H1 (cell line): ENCODE results near the gene HDAC9. TPM values are rescaled to one million over a fixed set of nuclear protein-coding genes. Genes with fewer than 3 reads are reported as not detected.

Experiments used
- CTCF ChIA-PET: fragments of 300-600 bp; sonication (Branson Sonifier 250); formaldehyde crosslinking; loops from one replicate; lab custom pipeline; 2021; ENCODE audit not compliant: partially characterized antibody; lab: Charles Lee
- POLR2A ChIA-PET: fragments of 300-600 bp; sonication (Branson Sonifier 250); formaldehyde crosslinking; loops from one replicate; lab custom pipeline; 2021; ENCODE audit warnings: inconsistent platforms; ENCODE audit not compliant: partially characterized antibody; lab: Charles Lee
- DNase-seq, 2 experiments: peaks; one replicate each; pipeline versions ENCODE4 v3.0.0 to v3.0.0-alpha.2; 2010 to 2022; ENCODE audit warnings: low spot score in 2 of 2, low read depth in 1 of 2, mixed read lengths in 1 of 2
- FAIRE-seq: peaks from 2 replicates; lab custom pipeline; 2011; peaks lifted over from hg19 to GRCh38; lab: Jason Lieb, UNC
- H2AFZ ChIP-seq: 2 replicates; pipeline ENCODE4 v1.8.1; 2012; ENCODE audit warnings: low read length, inconsistent platforms
- H2AK5ac ChIP-seq: 2 replicates; pipeline ENCODE4 v1.6.1; 2013; ENCODE audit warnings: low read depth, low read length
- H2BK120ac ChIP-seq: replicated peaks from 2 replicates; pipeline ENCODE3; 2013; ENCODE audit warnings: low read depth, low read length, inconsistent platforms
- H2BK12ac ChIP-seq: 2 replicates; pipeline ENCODE4 v1.6.1; 2013; ENCODE audit warnings: low read depth, low read length
- H2BK15ac ChIP-seq: 2 replicates; pipeline ENCODE4 v1.6.1; 2013; ENCODE audit warnings: low read length
- H2BK20ac ChIP-seq: 2 replicates; pipeline ENCODE4 v1.6.1; 2013; ENCODE audit warnings: low read length
- H2BK5ac ChIP-seq: 2 replicates; pipeline ENCODE4 v1.6.1; 2013; ENCODE audit warnings: low read depth, low read length
- H3K14ac ChIP-seq: 2 replicates; pipeline ENCODE4 v1.6.1; 2013; ENCODE audit warnings: inconsistent platforms; ENCODE audit not compliant: insufficient read length
- H3K18ac ChIP-seq: 2 replicates; pipeline ENCODE4 v1.6.1; 2013; ENCODE audit warnings: low read length; ENCODE audit errors: extremely low read depth
- H3K23ac ChIP-seq: 2 replicates; pipeline ENCODE4 v1.6.1; 2013; ENCODE audit warnings: inconsistent platforms; ENCODE audit not compliant: insufficient read length
- H3K23me2 ChIP-seq: 2 replicates; pipeline ENCODE4 v1.6.1; 2013; ENCODE audit warnings: low read depth, low read length
- H3K27ac ChIP-seq: 2 replicates; pipeline ENCODE4 v1.6.1; 2011; ENCODE audit warnings: low read depth, low read length, inconsistent platforms
- H3K27me3 ChIP-seq, 4 experiments: replicated peaks in 1 of 4; 1 replicate in 1 of 4; 2 replicates in 3 of 4; pipeline versions ENCODE4 v1.6.1 to v1.8.1; 2011 to 2013; ENCODE audit warnings: low read length in 3 of 4, mild to moderate bottlenecking in 3 of 4, inconsistent platforms in 2 of 4, mixed read lengths in 2 of 4, moderate library complexity in 1 of 4; ENCODE audit not compliant: control insufficient read depth in 3 of 4, insufficient read depth in 3 of 4; ENCODE audit errors: extremely low read depth in 1 of 4
- H3K36me3 ChIP-seq, 4 experiments: 2 replicates each; pipeline versions ENCODE4 v1.6.1 to v1.8.1; 2011 to 2013; ENCODE audit warnings: mild to moderate bottlenecking in 4 of 4, low read length in 3 of 4, moderate library complexity in 2 of 4, control low read depth in 1 of 4, inconsistent platforms in 1 of 4; ENCODE audit not compliant: insufficient read depth in 4 of 4, control insufficient read depth in 2 of 4
- H3K4ac ChIP-seq: replicated peaks from 2 replicates; pipeline ENCODE3; 2013; ENCODE audit warnings: low read length, low read depth, mixed read lengths, inconsistent platforms; ENCODE audit not compliant: insufficient read length
- H3K4me1 ChIP-seq, 4 experiments: replicated peaks in 1 of 4; 1 replicate in 1 of 4; 2 replicates in 3 of 4; pipeline versions ENCODE4 v1.6.1 to v1.8.1; 2011 to 2013; ENCODE audit warnings: low read length in 3 of 4, inconsistent platforms in 2 of 4, mixed read lengths in 1 of 4; ENCODE audit not compliant: insufficient read depth in 4 of 4, control insufficient read depth in 3 of 4
- H3K4me2 ChIP-seq, 2 experiments: 2 replicates each; pipeline versions ENCODE4 v1.6.1 to v1.8.1; 2011 to 2013; ENCODE audit warnings: low read depth in 2 of 2, low read length in 2 of 2, control low read depth in 1 of 2, inconsistent platforms in 1 of 2, mild to moderate bottlenecking in 1 of 2; ENCODE audit not compliant: insufficient read depth in 1 of 2
- H3K4me3 ChIP-seq, 4 experiments: fragments of 200-600, 300-600 bp in 1 of 4; sonication (generic), shearing (Covaris generic), sonication (Bioruptor Twin) in 1 of 4; 2 replicates each; pipeline versions ENCODE4 v1.5.1 to v1.8.1; 2011 to 2016; ENCODE audit warnings: low read length in 4 of 4, low read depth in 3 of 4, control low read depth in 2 of 4, inconsistent platforms in 2 of 4, mild to moderate bottlenecking in 2 of 4, mixed read lengths in 1 of 4, moderate library complexity in 1 of 4; ENCODE audit not compliant: insufficient read depth in 2 of 4; ENCODE audit errors: extremely low read depth in 1 of 4
- H3K56ac ChIP-seq: replicated peaks from 2 replicates; pipeline ENCODE3; 2013; ENCODE audit warnings: low read depth, mild to moderate bottlenecking, mixed read lengths, low read length, inconsistent platforms; ENCODE audit not compliant: insufficient read length
- H3K79me1 ChIP-seq: 2 replicates; pipeline ENCODE4 v1.6.1; 2013; ENCODE audit warnings: low read depth, low read length, control low read depth
- H3K79me2 ChIP-seq, 2 experiments: 2 replicates each; pipeline versions ENCODE4 v1.6.1 to v1.8.1; 2012 to 2013; ENCODE audit warnings: low read length in 2 of 2, mild to moderate bottlenecking in 2 of 2, inconsistent platforms in 1 of 2; ENCODE audit not compliant: insufficient read depth in 2 of 2, control insufficient read depth in 1 of 2
- H3K9ac ChIP-seq, 4 experiments: replicated peaks in 1 of 4; 1 replicate in 1 of 4; 2 replicates in 3 of 4; pipeline versions ENCODE4 v1.6.1 to v1.8.1; 2011 to 2013; ENCODE audit warnings: low read depth in 3 of 4, low read length in 3 of 4, control low read depth in 2 of 4, mild to moderate bottlenecking in 2 of 4, moderate library complexity in 2 of 4, inconsistent platforms in 1 of 4; ENCODE audit errors: extremely low read depth in 1 of 4
- H3K9me3 ChIP-seq, 2 experiments: 2 replicates each; pipeline versions ENCODE4 v1.6.1 to v1.8.1; 2012 to 2013; ENCODE audit warnings: mild to moderate bottlenecking in 2 of 2, moderate library complexity in 2 of 2, control low read depth in 1 of 2, inconsistent platforms in 1 of 2, low read depth in 1 of 2, low read length in 1 of 2, mixed read lengths in 1 of 2; ENCODE audit not compliant: insufficient read depth in 2 of 2
- H4K20me1 ChIP-seq, 2 experiments: replicated peaks in 1 of 2; 2 replicates each; pipeline versions ENCODE3 to v1.8.1; 2011 to 2013; ENCODE audit warnings: inconsistent platforms in 2 of 2, low read length in 2 of 2, mild to moderate bottlenecking in 1 of 2; ENCODE audit not compliant: insufficient read depth in 2 of 2, control insufficient read depth in 1 of 2
- H4K5ac ChIP-seq: 2 replicates; pipeline ENCODE4 v1.6.1; 2013; ENCODE audit warnings: low read length, low read depth, mixed read lengths, inconsistent platforms; ENCODE audit not compliant: insufficient read length
- H4K8ac ChIP-seq: 2 replicates; pipeline ENCODE4 v1.8.0; 2013; ENCODE audit warnings: mild to moderate bottlenecking, moderate library complexity, low read length, inconsistent platforms; ENCODE audit not compliant: insufficient read depth; ENCODE audit errors: extremely low read depth
- H4K91ac ChIP-seq: replicated peaks from 2 replicates; pipeline ENCODE3; 2013; ENCODE audit warnings: low read length, mixed read lengths, inconsistent platforms; ENCODE audit not compliant: insufficient read length
- BCL11A ChIP-seq, 2 experiments: IDR thresholded peaks; one replicate each; pipeline ENCODE4 v1.6.1; 2011; ENCODE audit warnings: low read depth in 2 of 2, low read length in 2 of 2, mild to moderate bottlenecking in 2 of 2
- CBX5 ChIP-seq: fragments of 300-800, 300-1000 bp; sonication (generic); IDR thresholded peaks from 2 replicates; pipeline ENCODE4 v1.7.1; 2016; ENCODE audit warnings: antibody characterized with exemption, low read length, low read depth
- CHD1 ChIP-seq: IDR thresholded peaks from 2 replicates; pipeline ENCODE4 v1.6.1; 2012; ENCODE audit warnings: low read depth, low read length, improper control_type of control experiment
- EGR1 ChIP-seq: IDR thresholded peaks from 2 replicates; pipeline ENCODE4 v1.6.1; 2011; ENCODE audit warnings: low read depth, low read length, borderline replicate concordance
- GTF2F1 ChIP-seq: IDR thresholded peaks from 2 replicates; pipeline ENCODE4 v1.6.1; 2012; ENCODE audit warnings: low read depth, low read length, improper control_type of control experiment, borderline replicate concordance
- HDAC2 ChIP-seq, 2 experiments: fragments of 300-600 bp in 1 of 2; sonication (generic) in 1 of 2; IDR thresholded peaks; 2 replicates each; pipeline ENCODE4 v1.6.1; 2011 to 2012; ENCODE audit warnings: low read depth in 2 of 2, low read length in 2 of 2, mild to moderate bottlenecking in 2 of 2, moderate library complexity in 2 of 2, borderline replicate concordance in 1 of 2, inconsistent platforms in 1 of 2
- JUND ChIP-seq: IDR thresholded peaks from 2 replicates; pipeline ENCODE4 v1.6.1; 2011; ENCODE audit warnings: mild to moderate bottlenecking, improper control_type of control experiment, low read length
- KDM4A ChIP-seq: IDR thresholded peaks from one replicate; pipeline ENCODE4 v1.7.1; 2012; ENCODE audit warnings: low read depth, mild to moderate bottlenecking, moderate library complexity, low read length, inconsistent platforms; ENCODE audit not compliant: severe bottlenecking
- POLR2AphosphoS5 ChIP-seq: IDR thresholded peaks from 2 replicates; pipeline ENCODE4 v1.6.1; 2011; ENCODE audit warnings: low read depth, low read length
- SIX5 ChIP-seq: IDR thresholded peaks from 2 replicates; pipeline ENCODE4 v1.6.1; 2011; ENCODE audit warnings: mild to moderate bottlenecking, low read depth, low read length
- SP2 ChIP-seq: IDR thresholded peaks from 2 replicates; pipeline ENCODE4 v1.6.1; 2012; ENCODE audit warnings: mild to moderate bottlenecking, low read length, inconsistent platforms
- TBP ChIP-seq: IDR thresholded peaks from 2 replicates; pipeline ENCODE4 v1.6.1; 2011; ENCODE audit warnings: low read depth, low read length, improper control_type of control experiment
- WGBS, 2 experiments: shearing (Covaris generic) in 1 of 2; methylation state at CpG; one replicate each; pipeline versions ENCODE4 v1.1.6 to v1.1.7; 2013 to 2015; ENCODE audit warnings: low lambda C conversion rate in 2 of 2, mixed read lengths in 2 of 2, inconsistent platforms in 1 of 2, low coverage in 1 of 2, missing lambda C conversion rate in 1 of 2; ENCODE audit not compliant: insufficient replicate concordance in 2 of 2, insufficient coverage in 1 of 2, insufficient read length in 1 of 2; ENCODE audit errors: extremely low coverage in 1 of 2, missing lambda C conversion rate in 1 of 2; 5-methylcytosine and 5-hydroxymethylcytosine counted together
- polyA plus RNA-seq, 7 experiments: library from polyadenylated mRNA; depleted of rRNA in 3 of 7; stranded (reverse) in 5 of 7; unstranded in 2 of 7; fragments of >200 nt in 5 of 7; fragments of 200-250 nt in 2 of 7; gene quantifications; 1 replicate in 5 of 7; 2 replicates in 1 of 7; 4 replicates in 1 of 7; pipeline versions ENCODE4 v1.2.1 to v1.2.3, GENCODE V29; 2011 to 2013; ENCODE audit warnings: missing spikeins in 2 of 7, mixed read lengths in 2 of 7
- total RNA-seq: library from RNA; stranded (reverse); fragmentation: NEBNext Ultra II Directional; extraction: Animal tissue kit (Norgen Biotek cat#: 25700); gene quantifications from 2 replicates; pipeline ENCODE4 v1.2.1, GENCODE V29; 2021
- TF ChIP-seq, protein P1 (sequence below), 3 experiments: IDR thresholded peaks; 1 replicate in 2 of 3; 2 replicates in 1 of 3; pipeline versions ENCODE4 v1.5.1 to v1.6.1; 2011; ENCODE audit warnings: low read length in 3 of 3, mild to moderate bottlenecking in 3 of 3, inconsistent platforms in 2 of 3, low read depth in 1 of 3, moderate library complexity in 1 of 3; ENCODE audit not compliant: insufficient read depth in 1 of 3; ENCODE audit errors: control extremely low read depth in 1 of 3

Gene HDAC9
- total and polyA plus RNA-seq, 2 of the 8 experiments (the other 6 are each of a cell fraction or from before 2014, with no cell fraction given) = 9.5 to 13.1 TPM

DNA sequence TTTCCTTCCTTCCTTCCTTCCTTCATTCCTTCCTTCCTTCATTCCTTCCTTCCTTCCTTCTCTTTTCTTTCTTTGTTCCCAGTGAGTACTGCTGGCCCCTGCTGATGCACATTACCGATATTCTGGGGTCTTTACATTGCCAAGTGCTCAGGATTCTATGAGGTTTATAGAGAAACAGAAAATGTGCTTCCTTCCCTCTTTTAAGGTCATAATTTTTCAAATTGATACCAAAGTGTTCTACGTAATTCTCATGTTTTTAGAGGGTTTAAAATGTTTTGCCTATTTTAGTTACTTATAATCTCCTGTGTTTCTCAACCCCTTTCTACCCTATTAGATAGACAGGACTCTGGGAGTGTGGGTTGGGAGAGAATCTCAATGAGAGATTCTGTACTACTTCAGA is 291.2 kb downstream of the HDAC9 start:
- Histone ChIP-seq H2BK120ac (no peak overlapping the region), H4K91ac (no peak overlapping the region), H2BK5ac (no peak overlapping the region), H2AFZ (no peak overlapping the region), H3K23ac (no peak overlapping the region), H2BK12ac (no peak overlapping the region), H3K23me2 (no peaks in the 10 kb centered on the region), H3K79me2 (no peaks in the 10 kb centered on the region), H3K14ac (no peak overlapping the region), H2AK5ac (no peak overlapping the region), H3K36me3 (no peaks in the 10 kb centered on the region), H4K8ac (no peak overlapping the region), H3K18ac (no peak overlapping the region), H3K4me3 (no peak overlapping the region)
- FAIRE-seq = no peak
- TF ChIP-seq EGR1 (no peak), POLR2AphosphoS5 (no peak), JUND (no peak), HDAC2 (IDR thresholded peaks at IDR 0.05; ENCODE audit: borderline replicate concordance in 1 of 2, low read depth in 2 of 2, low read length in 2 of 2) (no peak), TBP (no peak), SP2 (no peak), SIX5 (no peak), BCL11A (IDR thresholded peaks at IDR 0.05; ENCODE audit: low read depth in 2 of 2, low read length in 2 of 2) (no peak), GTF2F1 (no peak), KDM4A (no peak), CHD1 (no peak), CBX5 (no peak)
- TF ChIP-seq, protein P1, sequence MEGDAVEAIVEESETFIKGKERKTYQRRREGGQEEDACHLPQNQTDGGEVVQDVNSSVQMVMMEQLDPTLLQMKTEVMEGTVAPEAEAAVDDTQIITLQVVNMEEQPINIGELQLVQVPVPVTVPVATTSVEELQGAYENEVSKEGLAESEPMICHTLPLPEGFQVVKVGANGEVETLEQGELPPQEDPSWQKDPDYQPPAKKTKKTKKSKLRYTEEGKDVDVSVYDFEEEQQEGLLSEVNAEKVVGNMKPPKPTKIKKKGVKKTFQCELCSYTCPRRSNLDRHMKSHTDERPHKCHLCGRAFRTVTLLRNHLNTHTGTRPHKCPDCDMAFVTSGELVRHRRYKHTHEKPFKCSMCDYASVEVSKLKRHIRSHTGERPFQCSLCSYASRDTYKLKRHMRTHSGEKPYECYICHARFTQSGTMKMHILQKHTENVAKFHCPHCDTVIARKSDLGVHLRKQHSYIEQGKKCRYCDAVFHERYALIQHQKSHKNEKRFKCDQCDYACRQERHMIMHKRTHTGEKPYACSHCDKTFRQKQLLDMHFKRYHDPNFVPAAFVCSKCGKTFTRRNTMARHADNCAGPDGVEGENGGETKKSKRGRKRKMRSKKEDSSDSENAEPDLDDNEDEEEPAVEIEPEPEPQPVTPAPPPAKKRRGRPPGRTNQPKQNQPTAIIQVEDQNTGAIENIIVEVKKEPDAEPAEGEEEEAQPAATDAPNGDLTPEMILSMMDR (IDR thresholded peaks at IDR 0.05; ENCODE audit: control extremely low read depth in 1 of 3, insufficient read depth in 1 of 3, low read depth in 1 of 3, low read length in 3 of 3) = no peak
- TF ChIP-seq, all 59 proteins: peak for 0
- Histone ChIP-seq H3K9me3 (no peaks in the 10 kb centered on the region), H2BK20ac (no peak overlapping the region), H3K9ac (no peak overlapping the region), H3K27me3 (no peaks in the 10 kb centered on the region), H2BK15ac (no peak overlapping the region), H3K56ac (no peak overlapping the region), H3K4ac (no peak overlapping the region), H3K4me2 (no peak overlapping the region), H4K20me1 (no peaks in the 10 kb centered on the region), H3K79me1 (no peaks in the 10 kb centered on the region), H3K27ac (no peak overlapping the region), H4K5ac (no peak overlapping the region), H3K4me1 (no peaks in the 10 kb centered on the region)
- POLR2A ChIA-PET = no interaction called here
- no peak for DNase-seq
- WGBS, 2 experiments = 83% methylated on average over 2 of the region's 2 CpGs; no CpG with 5 or more reads in 1 of the 2 experiments
- CTCF ChIA-PET = no interaction called here
